SK-N-SH (cell line): ENCODE measurements around the gene ASCL2. TPM values are rescaled to one million over a fixed set of nuclear protein-coding genes. Genes with fewer than 3 reads are reported as not detected.
A peak's percentile ranks its signal among the peaks of the same experiment; 100 is the strongest.

Experiments
- CTCF ChIA-PET: fragments of 300-600, 350-600 bp; formaldehyde crosslinking; extraction: SDS; loops from one replicate; lab custom pipeline; 2021; lab: Yijun Ruan, JAX
- POLR2A ChIA-PET: fragments of 350-600 bp; sonication (Branson Sonifier 250); formaldehyde crosslinking; extraction: SDS; loops from one replicate; lab custom pipeline; 2020; ENCODE audit warnings: antibody characterized with exemption, inconsistent platforms; lab: Yijun Ruan, JAX
- DNase-seq: peaks from one replicate; pipeline ENCODE4 v3.0.0; 2012
- H2AFZ ChIP-seq: fragments of 200-600 bp; sonication (generic); 2 replicates; pipeline ENCODE4 v1.8.1; 2016; ENCODE audit warnings: antibody characterized with exemption, mild to moderate bottlenecking, low read depth
- H3F3A ChIP-seq: fragments of 200-600 bp; sonication (generic); replicated peaks from 2 replicates; pipeline ENCODE3; 2016; ENCODE audit warnings: antibody characterized with exemption, mild to moderate bottlenecking; ENCODE audit not compliant: insufficient read depth
- H3K27ac ChIP-seq, 2 experiments: fragments of 200-500 bp in 1 of 2; fragments of 200-600 bp in 1 of 2; sonication (Bioruptor generic) in 1 of 2; sonication (generic), shearing (Covaris generic) in 1 of 2; 2 replicates each; pipeline versions ENCODE4 v1.5.1 to v1.6.1; 2014 to 2016; ENCODE audit warnings: low read depth in 2 of 2, inconsistent platforms in 1 of 2, low read length in 1 of 2, mild to moderate bottlenecking in 1 of 2, mixed read lengths in 1 of 2
- H3K27me3 ChIP-seq: fragments of 200-600 bp; sonication (generic), shearing (Covaris generic); 2 replicates; pipeline ENCODE4 v1.6.1; 2016; ENCODE audit warnings: mixed run types; ENCODE audit not compliant: insufficient read depth
- H3K36me3 ChIP-seq, 2 experiments: fragments of 200-500 bp in 1 of 2; fragments of 200-600 bp in 1 of 2; sonication (Bioruptor generic) in 1 of 2; sonication (generic) in 1 of 2; replicated peaks in 1 of 2; 2 replicates each; pipeline versions ENCODE3 to v1.5.1; 2014 to 2016; ENCODE audit warnings: low read length in 1 of 2, mild to moderate bottlenecking in 1 of 2; ENCODE audit not compliant: insufficient read depth in 2 of 2, control insufficient read depth in 1 of 2
- H3K4me1 ChIP-seq, 2 experiments: fragments of 200-500 bp in 1 of 2; fragments of 200-600 bp in 1 of 2; sonication (Bioruptor generic) in 1 of 2; sonication (generic), shearing (Covaris generic) in 1 of 2; 2 replicates each; pipeline versions ENCODE4 v1.5.1 to v1.6.1; 2014 to 2016; ENCODE audit warnings: low read depth in 1 of 2, low read length in 1 of 2, mixed run types in 1 of 2; ENCODE audit not compliant: insufficient read depth in 2 of 2, control insufficient read depth in 1 of 2
- H3K4me2 ChIP-seq: fragments of 200-600 bp; sonication (generic), shearing (Covaris generic); 2 replicates; pipeline ENCODE4 v1.6.1; 2017; ENCODE audit warnings: mixed run types
- H3K4me3 ChIP-seq, 2 experiments: fragments of 200-500 bp in 1 of 2; fragments of 200-600 bp in 1 of 2; sonication (Bioruptor generic) in 1 of 2; sonication (generic), shearing (Covaris generic) in 1 of 2; 2 replicates each; pipeline versions ENCODE4 v1.5.1 to v1.8.1; 2014 to 2016; ENCODE audit warnings: low read depth in 2 of 2, inconsistent platforms in 1 of 2, low read length in 1 of 2, mild to moderate bottlenecking in 1 of 2, mixed read lengths in 1 of 2, moderate library complexity in 1 of 2
- H3K79me2 ChIP-seq: fragments of 200-600 bp; sonication (generic); 2 replicates; pipeline ENCODE4 v1.8.1; 2017; ENCODE audit warnings: mild to moderate bottlenecking; ENCODE audit not compliant: insufficient read depth
- H3K9ac ChIP-seq: fragments of 200-600 bp; sonication (generic); 2 replicates; pipeline ENCODE4 v1.6.1; 2017; ENCODE audit warnings: mixed run types
- H3K9me2 ChIP-seq: fragments of 200-600 bp; sonication (generic); 2 replicates; pipeline ENCODE4 v1.6.1; 2017; ENCODE audit warnings: mixed run types
- H3K9me3 ChIP-seq: fragments of 200-600 bp; sonication (generic); 2 replicates; pipeline ENCODE4 v1.6.1; 2017; ENCODE audit warnings: mixed run types, mild to moderate bottlenecking, moderate library complexity
- H4K20me1 ChIP-seq: fragments of 200-600 bp; sonication (generic); 2 replicates; pipeline ENCODE4 v1.6.1; 2017; ENCODE audit warnings: mild to moderate bottlenecking, mixed run types; ENCODE audit not compliant: insufficient read depth
- EP300 ChIP-seq, 2 experiments: IDR thresholded peaks; 2 replicates each; pipeline versions ENCODE4 v1.4.0 to v1.6.1; 2012; ENCODE audit warnings: borderline replicate concordance in 1 of 2, low read depth in 1 of 2, low read length in 1 of 2
- FOSL2 ChIP-seq: IDR thresholded peaks from 2 replicates; pipeline ENCODE4 v1.4.0; 2012; ENCODE audit warnings: low read depth, mild to moderate bottlenecking, moderate library complexity, borderline replicate concordance
- FOXJ3 ChIP-seq: sonication (generic); formaldehyde crosslinking; IDR thresholded peaks from 2 replicates; pipeline ENCODE4 v1.5.1; 2020; ENCODE audit warnings: mild to moderate bottlenecking, missing genetic modification reagents
- MXI1 ChIP-seq: IDR thresholded peaks from 2 replicates; pipeline ENCODE4 v1.6.1; 2012; ENCODE audit warnings: mild to moderate bottlenecking, low read depth, low read length, improper control_type of control experiment
- NFIC ChIP-seq: IDR thresholded peaks from 2 replicates; pipeline ENCODE4 v1.4.0; 2012; ENCODE audit warnings: borderline replicate concordance
- PBX3 ChIP-seq: IDR thresholded peaks from 2 replicates; pipeline ENCODE4; 2012
- POLR2AphosphoS5 ChIP-seq: IDR thresholded peaks from 2 replicates; pipeline ENCODE4 v1.6.1; 2012; ENCODE audit warnings: low read depth, low read length
- RCOR1 ChIP-seq: fragments of 150-350 bp; IDR thresholded peaks from 2 replicates; pipeline ENCODE4 v1.6.1; 2017; ENCODE audit warnings: antibody characterized with exemption, low read length
- TAF1 ChIP-seq: IDR thresholded peaks from 2 replicates; pipeline ENCODE4 v1.6.1; 2012; ENCODE audit warnings: low read depth, mild to moderate bottlenecking, low read length, moderate library complexity, borderline replicate concordance
- TCF12 ChIP-seq: IDR thresholded peaks from 2 replicates; pipeline ENCODE4 v1.4.0; 2012
- YY1 ChIP-seq: IDR thresholded peaks from 2 replicates; pipeline ENCODE4 v1.4.0; 2012; ENCODE audit warnings: low read depth, mild to moderate bottlenecking
- WGBS: methylation state at CpG from one replicate; pipeline ENCODE4 v1.1.6; 2017; ENCODE audit warnings: low lambda C conversion rate; 5-methylcytosine and 5-hydroxymethylcytosine counted together
- polyA plus RNA-seq, 3 experiments: library from polyadenylated mRNA; depleted of rRNA; stranded (reverse); fragments of >200 nt; gene quantifications; 2 replicates each; pipeline ENCODE4 v1.2.3, GENCODE V29; 2012
- TF ChIP-seq, protein P1 (sequence below): IDR thresholded peaks from 2 replicates; pipeline ENCODE4 v1.4.0; 2012; ENCODE audit warnings: low read depth
- TF ChIP-seq, protein P2 (sequence below): IDR thresholded peaks from 2 replicates; pipeline ENCODE4 v1.4.0; 2012; ENCODE audit warnings: low read depth, borderline replicate concordance

Gene ASCL2
- polyA plus RNA-seq, 1 of the 3 experiments (the other 2 are of a cell fraction), result not detected

DNA sequence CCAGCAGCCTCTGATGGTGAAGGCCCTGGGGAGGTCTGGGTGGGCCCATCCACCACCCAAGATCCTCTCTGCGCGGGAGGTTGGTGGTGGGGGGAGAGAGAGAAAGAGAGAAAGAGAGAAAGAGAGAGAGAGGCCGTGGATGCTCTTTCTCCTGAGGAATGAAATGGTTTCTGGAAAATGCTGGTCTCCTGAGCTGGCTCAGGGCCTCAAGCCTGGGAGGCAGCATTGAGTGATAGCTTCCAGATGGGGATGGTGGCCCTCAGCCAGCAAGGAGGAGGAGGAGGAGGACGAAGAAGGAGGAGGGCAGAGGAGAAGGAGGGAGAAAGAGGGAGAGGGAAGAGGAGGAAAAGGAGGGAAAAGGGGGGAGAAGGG is 36.0 kb upstream of the ASCL2 start:
- 22% methylated on average over 4 of the region's 4 CpGs for WGBS
- Histone ChIP-seq H3K9ac (peak overlapping the region; percentile 69), H3K79me2 (no peaks in the 10 kb centered on the region), H3K4me2 (peak overlapping the region; percentile 72), H3K27ac (peak overlapping the region; percentile 82 to 87), H3K27me3 (no peaks in the 10 kb centered on the region), H3K4me3 (no peak overlapping the region), H3K9me2 (no peaks in the 10 kb centered on the region), H2AFZ (peak overlapping the region; percentile 86), H3K36me3 (no peaks in the 10 kb centered on the region), H3F3A (peaks cover 4% of the 10 kb centered on the region), H3K4me1 (peaks cover 12 to 48% of the 10 kb centered on the region in 2 experiments; a peak in 3 of 4 replicates), H3K9me3 (no peaks in the 10 kb centered on the region), H4K20me1 (no peaks in the 10 kb centered on the region)
- POLR2A ChIA-PET, result interaction anchor here (0.6 to 1.3 kb wide), 3 partner anchors 97 to 114 kb away, joined by 3 to 4 read pairs (median 3); no protein-coding TSS in a partner anchor
- TF ChIP-seq PBX3 (peak; percentile 96), RCOR1 (no peak), NFIC (peak; percentile 96), YY1 (peak; percentile 50; the same call in 1 of the 2 replicates), TCF12 (peak; percentile 98), FOXJ3 (CRISPR knock-in tag) (0 out of 2 replicates have a peak, but pooled peaks have one; percentile 13), EP300 (IDR thresholded peaks at IDR 0.05; ENCODE audit: borderline replicate concordance in 1 of 2, low read depth in 1 of 2, low read length in 1 of 2) (peak in 1 of 2 experiments; percentile 63; a peak in 1 of 4 replicates), POLR2AphosphoS5 (peak; percentile 79), TAF1 (peak; percentile 13; the same call in 1 of the 2 replicates), MXI1 (no peak), FOSL2 (no peak)
- TF ChIP-seq, protein P1, sequence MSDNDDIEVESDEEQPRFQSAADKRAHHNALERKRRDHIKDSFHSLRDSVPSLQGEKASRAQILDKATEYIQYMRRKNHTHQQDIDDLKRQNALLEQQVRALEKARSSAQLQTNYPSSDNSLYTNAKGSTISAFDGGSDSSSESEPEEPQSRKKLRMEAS, result peak; percentile 43; the same call in 1 of the 2 replicates
- TF ChIP-seq, protein P2, sequence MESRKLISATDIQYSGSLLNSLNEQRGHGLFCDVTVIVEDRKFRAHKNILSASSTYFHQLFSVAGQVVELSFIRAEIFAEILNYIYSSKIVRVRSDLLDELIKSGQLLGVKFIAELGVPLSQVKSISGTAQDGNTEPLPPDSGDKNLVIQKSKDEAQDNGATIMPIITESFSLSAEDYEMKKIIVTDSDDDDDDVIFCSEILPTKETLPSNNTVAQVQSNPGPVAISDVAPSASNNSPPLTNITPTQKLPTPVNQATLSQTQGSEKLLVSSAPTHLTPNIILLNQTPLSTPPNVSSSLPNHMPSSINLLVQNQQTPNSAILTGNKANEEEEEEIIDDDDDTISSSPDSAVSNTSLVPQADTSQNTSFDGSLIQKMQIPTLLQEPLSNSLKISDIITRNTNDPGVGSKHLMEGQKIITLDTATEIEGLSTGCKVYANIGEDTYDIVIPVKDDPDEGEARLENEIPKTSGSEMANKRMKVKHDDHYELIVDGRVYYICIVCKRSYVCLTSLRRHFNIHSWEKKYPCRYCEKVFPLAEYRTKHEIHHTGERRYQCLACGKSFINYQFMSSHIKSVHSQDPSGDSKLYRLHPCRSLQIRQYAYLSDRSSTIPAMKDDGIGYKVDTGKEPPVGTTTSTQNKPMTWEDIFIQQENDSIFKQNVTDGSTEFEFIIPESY, result no peak
- peak; percentile 46 for DNase-seq
- CTCF ChIA-PET, result interaction anchor here (0.8 to 13.9 kb wide), 12 partner anchors 10 to 226 kb away, joined by 3 to 318 read pairs (median 20); partner anchors contain the start of genes CD81 and TSSC4
